Umbilical cord (tissue), 2 donors: ENCODE results near the gene BANK1. TPM values are rescaled to one million over a fixed set of nuclear protein-coding genes. Genes with fewer than 3 reads are reported as not detected.
A peak's percentile ranks its signal among the peaks of the same experiment; 100 is the strongest.
"Not testable (repeated sequence)": the region's sequence is repeated elsewhere in the genome, so short reads cannot be mapped to it uniquely, and the experiment has no call there.

Source experiments
- DNase-seq: peaks from one replicate; pipeline ENCODE4 v3.0.0-alpha.2; 2015; ENCODE audit warnings: low spot score
- total RNA-seq: library from RNA; depleted of rRNA; stranded (reverse); fragments of >200 nt; gene quantifications from one replicate; pipeline ENCODE4 v1.2.3, GENCODE V29; 2014; ENCODE audit warnings: low replicate concordance; ENCODE audit not compliant: insufficient read depth

BANK1 gene
- total RNA-seq, 1 donor from 2014 or later = 15.9 TPM

- DNase-seq = no peak
Observed at GRCh38 chr4:101886826-101887225, 96.3 kb downstream of the BANK1 start.

DNA sequence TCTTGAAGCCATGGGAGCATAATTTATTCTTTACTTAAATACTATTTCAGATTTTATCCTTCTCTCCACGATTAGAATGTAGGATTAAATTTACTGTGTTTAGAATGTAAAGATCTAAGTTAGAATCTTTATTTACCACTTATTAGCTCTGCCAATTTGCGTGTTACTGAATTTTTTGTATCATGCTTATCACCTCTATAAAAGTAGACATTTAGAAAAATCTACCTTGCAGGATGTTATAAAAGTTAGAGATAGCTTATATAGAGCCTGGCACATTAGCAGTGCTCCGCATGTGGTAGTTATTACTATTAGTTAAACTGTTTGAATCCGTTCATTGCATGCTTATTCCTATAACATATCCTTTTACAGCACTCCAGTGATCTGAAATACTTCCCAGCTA lies 97.9 kb downstream of the BANK1 start:
- DNase-seq = no peak

DNA sequence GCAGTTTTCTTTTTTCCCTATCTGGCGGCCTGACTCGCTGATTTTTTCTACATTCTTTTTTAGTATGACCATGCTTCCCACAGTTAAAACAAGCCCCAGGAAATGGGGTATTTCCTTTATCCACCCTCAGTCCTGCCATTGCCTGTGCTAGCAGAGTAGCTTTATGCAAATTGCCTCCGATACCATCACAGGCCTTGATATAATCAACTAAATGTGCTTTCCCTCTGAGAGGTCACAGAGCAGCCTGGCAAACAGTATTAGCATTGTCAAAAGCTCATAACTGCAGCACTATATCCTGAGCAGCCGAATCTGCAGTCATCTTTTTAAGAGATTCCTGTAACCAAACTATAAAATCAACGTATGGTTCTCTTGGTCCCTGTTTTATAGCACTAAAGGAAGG lies 115.0 kb downstream of the BANK1 start:
- not testable (repeated sequence) for DNase-seq

GRCh38 chr4:101910786-101911373 lies 120.3 kb downstream of the BANK1 start:
- no peak for DNase-seq

- DNase-seq = no peak
Observed at GRCh38 chr4:101911616-101912015, 121.1 kb downstream of the BANK1 start.

DNA sequence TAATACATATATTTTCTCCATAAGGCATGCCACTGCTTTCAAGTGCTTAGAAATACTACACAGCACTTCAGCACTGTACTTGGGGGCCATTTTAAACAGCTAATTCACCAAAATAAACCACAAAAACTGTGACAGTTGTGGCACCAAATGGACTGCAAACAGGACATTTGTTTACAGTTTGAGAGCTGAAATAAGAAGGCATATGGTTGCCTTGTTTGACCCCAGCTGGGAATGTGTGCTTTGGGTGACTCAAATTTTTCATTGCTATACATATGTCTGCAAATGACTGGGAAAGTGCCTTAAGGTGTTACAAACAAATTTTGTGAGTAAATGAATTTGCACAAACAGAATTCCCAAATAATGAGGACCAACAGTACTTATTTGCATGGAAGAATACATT lies 124.2 kb downstream of the BANK1 start:
- no peak for DNase-seq

GRCh38 chr4:101919373-101919977 lies 128.9 kb downstream of the BANK1 start:
- no peak for DNase-seq

DNA sequence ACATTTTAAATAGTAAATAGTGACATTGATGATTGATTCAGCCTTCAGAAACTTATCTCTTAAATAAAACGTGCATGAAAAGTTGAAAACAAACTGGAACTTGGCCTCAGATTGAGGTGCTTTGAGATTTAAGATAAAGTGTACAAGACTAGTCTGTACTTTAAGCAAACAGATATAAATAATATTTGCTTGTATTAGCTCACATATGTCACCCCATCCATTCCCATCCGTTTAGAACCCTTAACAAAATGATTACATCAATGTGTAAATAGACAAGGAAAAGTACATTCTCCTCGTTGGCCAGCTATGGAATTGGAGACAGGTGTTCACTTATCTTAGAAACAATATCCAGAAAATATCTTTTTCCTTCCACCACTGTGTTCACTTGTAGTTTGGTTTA lies 130.8 kb downstream of the BANK1 start:
- DNase-seq = no peak

GRCh38 chr4:101931619-101932018 lies 141.1 kb downstream of the BANK1 start:
- no peak for DNase-seq

DNA sequence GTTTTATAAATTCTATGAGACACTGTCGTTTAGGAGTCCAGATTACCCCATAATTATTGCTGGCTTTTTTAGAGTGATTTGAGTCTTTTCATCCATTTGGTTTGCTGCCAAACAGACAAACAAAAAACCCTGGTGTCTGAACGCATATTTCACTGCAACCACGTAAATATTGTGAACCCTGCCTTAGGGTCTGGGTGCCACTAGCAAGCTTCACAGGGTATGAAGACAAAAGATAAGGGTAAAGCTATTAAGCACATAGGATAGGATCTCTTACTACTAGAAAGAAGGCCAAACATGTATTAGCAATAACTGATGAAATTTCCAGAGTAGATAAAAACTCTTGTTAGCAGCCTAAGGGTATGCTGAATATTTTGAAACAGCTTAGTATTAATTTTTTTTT lies 143.3 kb downstream of the BANK1 start:
- peak; percentile 31 for DNase-seq

GRCh38 chr4:101938836-101939235 lies 148.3 kb downstream of the BANK1 start:
- no peak for DNase-seq

DNA sequence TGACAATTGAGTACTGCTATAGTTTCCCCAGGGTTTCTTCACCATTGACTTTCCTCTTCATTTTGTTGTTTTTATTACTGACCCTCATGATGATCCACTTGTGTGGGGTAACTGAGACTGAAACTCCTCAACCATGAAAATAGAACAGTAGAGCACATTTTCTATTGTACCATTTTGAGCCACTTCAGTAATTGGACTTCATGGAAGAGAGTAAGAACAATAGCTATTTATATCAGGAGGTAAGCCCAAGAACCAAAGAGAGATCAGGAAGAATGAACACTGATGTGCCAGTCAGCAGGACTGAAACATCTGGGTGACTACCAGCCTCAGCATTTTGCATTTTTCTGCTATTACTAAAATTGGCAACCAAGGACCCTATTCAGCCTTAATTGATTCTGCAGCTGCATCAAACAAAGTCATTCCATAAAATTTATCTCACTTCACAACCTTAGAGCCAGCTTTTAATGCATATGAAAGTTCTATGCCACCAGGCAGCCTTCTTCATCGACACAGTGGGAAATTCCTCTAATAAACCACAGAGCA lies 151.4 kb downstream of the BANK1 start:
- no peak for DNase-seq

- DNase-seq = no peak
Observed at GRCh38 chr4:101942891-101943290, 152.4 kb downstream of the BANK1 start.

DNA sequence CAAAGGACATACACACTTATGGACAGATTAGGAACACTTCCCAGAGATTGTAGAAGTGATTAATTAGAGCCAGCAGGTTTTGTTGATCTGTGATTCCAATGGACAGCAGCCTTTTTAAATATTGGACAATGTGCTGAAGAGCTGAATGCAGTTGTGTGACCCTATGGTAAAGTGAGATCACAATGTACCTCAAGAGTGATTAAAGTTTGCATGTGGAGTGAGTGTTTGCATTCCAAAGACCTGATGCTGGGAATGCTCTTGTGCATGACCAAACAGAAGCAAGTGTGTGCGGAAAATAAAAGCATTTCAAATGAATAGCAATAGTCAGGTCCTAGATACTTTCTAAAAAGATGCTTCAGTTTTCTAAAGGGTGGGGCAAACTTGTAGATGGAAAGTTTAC lies 154.1 kb downstream of the BANK1 start:
- no peak for DNase-seq

GRCh38 chr4:101948055-101948454 lies 157.5 kb downstream of the BANK1 start:
- DNase-seq = no peak

GRCh38 chr4:101948951-101949350 lies 158.4 kb downstream of the BANK1 start:
- DNase-seq = no peak

DNA sequence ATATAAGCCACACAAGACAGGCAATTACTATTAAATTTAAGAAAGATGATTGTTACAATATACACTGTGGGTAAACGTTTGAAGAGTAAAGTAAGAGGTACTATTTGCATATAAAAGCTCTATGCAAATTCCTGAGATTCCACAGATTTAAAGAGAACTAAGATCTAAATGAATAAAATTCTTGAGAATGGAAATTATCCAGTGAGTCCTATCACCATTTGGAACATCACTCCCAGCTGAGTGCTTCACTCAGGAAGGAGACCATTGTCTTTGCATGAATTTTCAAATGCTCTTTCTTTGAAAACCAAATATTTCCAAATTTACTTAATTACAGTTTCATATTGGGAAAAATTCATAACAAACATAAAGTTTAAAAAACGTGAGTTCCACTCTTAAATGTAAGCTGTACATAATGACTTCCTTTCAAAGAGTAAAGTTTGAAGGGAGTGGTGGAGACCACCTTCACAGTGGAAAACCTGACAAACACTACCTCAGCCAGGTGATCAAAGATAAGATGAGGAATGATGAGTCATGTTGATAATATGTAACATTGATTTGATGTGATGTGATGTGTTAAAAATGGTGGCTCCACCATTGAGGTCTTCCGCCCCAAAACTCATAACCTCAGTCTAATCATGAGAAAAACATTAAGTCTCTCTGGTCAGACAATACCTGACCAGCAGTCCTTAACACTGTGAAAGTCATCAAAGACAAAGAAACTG lies 159.9 kb downstream of the BANK1 start:
- no peak for DNase-seq

DNA sequence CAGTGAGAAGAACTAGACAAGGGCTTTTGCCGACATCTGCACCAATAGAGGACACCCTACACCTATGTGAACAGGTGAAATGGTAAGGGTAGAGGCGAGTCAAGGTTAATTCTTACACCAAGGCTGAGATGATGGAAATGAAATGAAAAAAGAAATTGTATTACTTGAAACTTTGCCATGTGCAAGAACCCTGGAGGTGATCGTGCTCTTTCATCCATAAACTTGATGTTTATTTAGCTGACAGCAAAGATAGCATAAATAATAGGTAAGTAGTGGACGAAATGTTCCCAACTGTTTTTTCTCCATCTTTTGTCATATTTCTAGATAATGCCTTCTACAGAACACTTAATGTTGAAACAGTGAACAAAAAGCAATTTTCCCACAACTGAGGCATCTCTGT lies 162.5 kb downstream of the BANK1 start:
- DNase-seq = no peak

GRCh38 chr4:101953949-101954348 lies 163.4 kb downstream of the BANK1 start:
- DNase-seq = peak; percentile 24

DNA sequence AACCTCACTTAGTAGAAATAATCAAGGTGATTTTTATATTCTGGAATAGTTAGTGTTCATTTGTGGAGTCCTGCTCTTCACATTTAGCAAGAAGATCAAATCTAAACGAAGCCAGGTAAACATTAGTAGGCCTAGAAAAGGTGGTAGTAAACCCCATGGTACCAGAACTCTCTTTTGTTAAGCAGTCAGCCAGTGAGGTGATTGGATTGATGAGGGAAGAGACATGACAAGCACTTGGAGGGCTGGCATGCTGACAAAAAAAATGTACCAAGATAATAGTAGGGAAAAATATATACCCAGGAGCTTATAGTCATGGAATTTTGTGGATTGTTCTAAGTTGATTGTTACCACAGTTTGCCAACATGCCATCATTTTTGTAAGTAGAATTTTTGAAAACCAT lies 163.8 kb downstream of the BANK1 start:
- no peak for DNase-seq

DNA sequence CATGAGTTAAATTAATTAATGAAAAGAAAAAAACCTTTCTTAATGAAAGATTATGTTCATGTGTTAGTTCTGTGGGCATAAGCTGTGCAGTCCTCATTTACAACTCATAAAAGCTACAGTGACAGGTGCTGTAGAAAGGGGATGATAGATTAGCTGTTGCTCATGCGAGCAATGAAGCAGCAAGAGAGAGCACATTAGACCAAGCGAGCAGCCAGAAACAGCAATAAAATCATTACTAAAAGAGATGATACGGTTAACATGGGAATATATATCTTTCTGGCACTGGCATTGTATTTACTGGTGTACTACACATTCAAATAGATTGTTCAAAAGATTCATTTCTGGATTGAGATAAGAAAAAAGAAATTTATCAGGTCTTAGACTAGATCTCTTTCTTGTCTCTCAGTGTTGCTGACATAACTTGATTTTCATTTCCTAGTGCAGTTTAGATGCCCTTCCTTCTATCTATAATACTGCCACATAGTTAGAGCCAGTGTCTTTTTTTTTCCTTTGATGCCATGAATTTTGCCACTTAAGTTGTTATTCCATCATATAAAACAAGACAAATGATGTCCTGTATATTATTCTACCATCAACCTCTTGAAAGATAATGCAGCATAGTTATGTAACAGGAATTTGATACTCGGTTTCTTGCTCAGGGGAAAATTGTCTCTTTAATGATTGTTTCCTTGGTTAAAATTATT lies 164.6 kb downstream of the BANK1 start:
- DNase-seq = no peak
